ENCODE results near the gene TCERG1.

The TCERG1 gene

DNA sequence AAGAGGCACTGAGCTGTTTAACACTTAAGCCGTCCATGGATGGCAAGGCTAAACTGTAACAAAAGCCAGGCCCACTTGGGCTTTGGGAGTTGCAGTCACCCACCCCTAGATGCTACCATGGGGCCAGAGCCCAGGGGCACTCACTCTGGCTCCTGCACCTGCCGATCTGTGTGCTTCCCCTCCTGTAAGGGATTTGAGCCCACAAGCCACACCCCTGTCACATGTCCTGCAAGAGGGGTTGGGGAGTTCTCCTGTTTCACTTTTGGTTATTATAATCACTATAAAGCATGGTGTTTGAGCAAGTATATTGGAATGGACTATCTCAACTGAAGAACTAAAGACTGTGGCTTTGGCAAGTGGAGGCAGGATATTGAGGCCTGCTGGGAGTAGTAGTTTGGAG lies 82.9 kb downstream of the TCERG1 start:
- TF ChIP-seq CTCF (IDR thresholded peaks at IDR 0.05; ENCODE audit: insufficient read depth, low read length, missing control alignments): no peak
- no peak overlapping the region for H3K4me3 ChIP-seq (ENCODE audit: low read depth, low read length)
- CTCF ChIA-PET: interaction anchor here (4.6 to 6.9 kb wide), 4 partner anchors 10 to 659 kb away, joined by 31 to 214 read pairs (median 83); no protein-coding TSS in a partner anchor
- no peak for DNase-seq (ENCODE audit: low read depth, low spot score)
- POLR2A ChIA-PET: no interaction called here

GRCh38 chr5:146533260-146533857 lies 86.2 kb downstream of the TCERG1 start:
- TF ChIP-seq CTCF (IDR thresholded peaks at IDR 0.05; ENCODE audit: insufficient read depth, low read length, missing control alignments): peak; percentile 82
- POLR2A ChIA-PET: interaction anchor here (0.6 kb wide), 1 partner anchor 404 kb away, joined by 3 read pairs; no protein-coding TSS in a partner anchor
- no peak for DNase-seq (ENCODE audit: low read depth, low spot score)
- no peak overlapping the region for H3K4me3 ChIP-seq (ENCODE audit: low read depth, low read length)
- CTCF ChIA-PET: interaction anchor here (0.6 to 6.9 kb wide), 22 partner anchors 9 to 1045 kb away, joined by 3 to 214 read pairs (median 4); partner anchors contain the start of genes GPR151 and TCERG1

- ChIA-PET CTCF (interaction anchor here (0.6 to 6.9 kb wide), 22 partner anchors 9 to 1045 kb away, joined by 3 to 214 read pairs (median 4); partner anchors contain the start of genes GPR151 and TCERG1), POLR2A (no interaction called here)
- no peak for TF ChIP-seq CTCF (IDR thresholded peaks at IDR 0.05; ENCODE audit: insufficient read depth, low read length, missing control alignments)
- H3K4me3 ChIP-seq (ENCODE audit: low read depth, low read length): no peak overlapping the region
- DNase-seq (ENCODE audit: low read depth, low spot score): no peak
These were observed 86.7 kb downstream of the TCERG1 start for GRCh38 chr5:146533882-146534281.

- H3K4me3 ChIP-seq (ENCODE audit: low read depth, low read length): no peak overlapping the region
- no peak for TF ChIP-seq CTCF (IDR thresholded peaks at IDR 0.05; ENCODE audit: insufficient read depth, low read length, missing control alignments)
- DNase-seq (ENCODE audit: low read depth, low spot score): no peak
- ChIA-PET CTCF (interaction anchor here (0.7 to 6.6 kb wide), 9 partner anchors 14 to 686 kb away, joined by 3 to 175 read pairs (median 3); no protein-coding TSS in a partner anchor), POLR2A (no interaction called here)
These were observed 91.3 kb downstream of the TCERG1 start for GRCh38 chr5:146538432-146538831.

- no peak for DNase-seq (ENCODE audit: low read depth, low spot score)
- CTCF ChIA-PET: interaction anchor here (0.9 to 6.6 kb wide), 5 partner anchors 8 to 819 kb away, joined by 3 to 175 read pairs (median 4); no protein-coding TSS in a partner anchor
- POLR2A ChIA-PET: no interaction called here
- no peak overlapping the region for H3K4me3 ChIP-seq (ENCODE audit: low read depth, low read length)
- no peak for TF ChIP-seq CTCF (IDR thresholded peaks at IDR 0.05; ENCODE audit: insufficient read depth, low read length, missing control alignments)
These were observed 92.8 kb downstream of the TCERG1 start for GRCh38 chr5:146539973-146540372.

DNA sequence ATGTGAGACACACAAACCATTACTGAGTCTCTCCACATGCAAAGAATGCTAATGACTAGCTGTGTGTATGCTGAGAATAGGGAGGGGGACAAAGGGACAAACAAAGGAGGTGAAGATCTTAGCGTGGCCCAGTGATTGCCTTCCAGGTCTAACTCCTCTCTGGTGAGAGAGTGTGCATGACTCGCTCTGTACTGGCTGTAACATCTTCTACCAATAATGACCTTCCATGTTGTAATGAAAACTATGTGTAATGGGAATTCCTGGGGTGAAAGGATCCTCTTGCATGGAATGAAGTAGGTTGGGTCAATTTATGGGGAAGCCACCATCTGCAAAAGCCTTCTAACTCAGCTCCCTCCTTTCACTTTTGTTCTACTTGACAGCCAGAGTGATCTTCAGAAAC lies 93.3 kb downstream of the TCERG1 start:
- POLR2A ChIA-PET: no interaction called here
- TF ChIP-seq CTCF (IDR thresholded peaks at IDR 0.05; ENCODE audit: insufficient read depth, low read length, missing control alignments): no peak
- CTCF ChIA-PET: interaction anchor here (0.9 to 6.6 kb wide), 5 partner anchors 9 to 819 kb away, joined by 3 to 175 read pairs (median 4); no protein-coding TSS in a partner anchor
- DNase-seq (ENCODE audit: low read depth, low spot score): no peak
- no peak overlapping the region for H3K4me3 ChIP-seq (ENCODE audit: low read depth, low read length)
